ENCODE results near the gene HAPLN3. TPM values are rescaled to one million over a fixed set of nuclear protein-coding genes. Genes with fewer than 3 reads are reported as not detected.
A peak's percentile ranks its signal among the peaks of the same experiment; 100 is the strongest.

Gene HAPLN3
- total and polyA plus RNA-seq, 10 of the 15 experiments (the other 5 are each of a cell fraction or from before 2014, with no cell fraction given), result 0.20 to 5.0 (median 1.4) TPM; not detected in 1

DNA sequence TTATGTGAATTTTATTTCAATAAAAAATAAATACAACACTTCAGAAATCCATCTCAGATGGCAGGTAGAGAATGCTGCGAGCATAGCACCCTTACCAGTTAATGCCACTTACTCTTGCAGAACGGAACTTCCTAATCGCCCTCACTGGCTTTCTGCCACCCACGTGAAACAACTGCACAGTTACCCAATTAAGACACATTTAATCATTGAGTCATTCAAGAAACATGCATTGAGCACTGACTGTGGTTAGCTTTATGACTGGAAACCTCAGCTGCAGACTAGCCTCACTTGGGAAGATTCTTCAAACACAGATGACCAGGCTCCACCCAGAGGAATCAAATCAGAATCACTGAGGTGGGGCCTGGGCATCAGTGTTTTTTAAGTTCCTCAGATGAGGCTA is 23.4 kb upstream of the HAPLN3 start (continued):
- TF ChIP-seq BCL11A (IDR thresholded peaks at IDR 0.05; ENCODE audit: low read depth, low read length) (peak; percentile 82), SIN3A (IDR thresholded peaks at IDR 0.05; ENCODE audit: low read depth, low read length) (no peak), ZSCAN29 (IDR thresholded peaks at IDR 0.05) (no peak), ATF7 (IDR thresholded peaks at IDR 0.05; ENCODE audit: low read depth) (no peak; the same call in 1 of the 2 replicates), ZNF207 (IDR thresholded peaks at IDR 0.05; ENCODE audit: borderline replicate concordance) (no peak), STAT1 (conservative IDR thresholded peaks at IDR 0.05) (no peak), SREBF1 (IDR thresholded peaks at IDR 0.05; ENCODE audit: low read length) (no peak), TARDBP (IDR thresholded peaks at IDR 0.05; ENCODE audit: borderline replicate concordance) (no peak), LARP7 (IDR thresholded peaks at IDR 0.05) (no peak), GATAD2B (conservative IDR thresholded peaks at IDR 0.05; ENCODE audit: low read depth) (no peak), BHLHE40 (IDR thresholded peaks at IDR 0.05; ENCODE audit: borderline replicate concordance in 1 of 2, low read depth in 2 of 2, low read length in 1 of 2) (peak; percentile 48 to 65; a peak in 2 of 4 replicates), SMAD5 (IDR thresholded peaks at IDR 0.05; ENCODE audit: low read depth) (no peak), HCFC1 (IDR thresholded peaks at IDR 0.05; ENCODE audit: low read length) (no peak), CHD4 (IDR thresholded peaks at IDR 0.05) (no peak), GABPA (IDR thresholded peaks at IDR 0.05; ENCODE audit: low read depth) (no peak), RAD21 (IDR thresholded peaks at IDR 0.05; ENCODE audit: insufficient read depth, low read depth, low read length) (no peak)
- TF ChIP-seq, protein P1, sequence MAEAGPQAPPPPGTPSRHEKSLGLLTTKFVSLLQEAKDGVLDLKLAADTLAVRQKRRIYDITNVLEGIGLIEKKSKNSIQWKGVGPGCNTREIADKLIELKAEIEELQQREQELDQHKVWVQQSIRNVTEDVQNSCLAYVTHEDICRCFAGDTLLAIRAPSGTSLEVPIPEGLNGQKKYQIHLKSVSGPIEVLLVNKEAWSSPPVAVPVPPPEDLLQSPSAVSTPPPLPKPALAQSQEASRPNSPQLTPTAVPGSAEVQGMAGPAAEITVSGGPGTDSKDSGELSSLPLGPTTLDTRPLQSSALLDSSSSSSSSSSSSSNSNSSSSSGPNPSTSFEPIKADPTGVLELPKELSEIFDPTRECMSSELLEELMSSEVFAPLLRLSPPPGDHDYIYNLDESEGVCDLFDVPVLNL (IDR thresholded peaks at IDR 0.05; ENCODE audit: low read depth, low read length), result no peak
- TF ChIP-seq, protein P2, sequence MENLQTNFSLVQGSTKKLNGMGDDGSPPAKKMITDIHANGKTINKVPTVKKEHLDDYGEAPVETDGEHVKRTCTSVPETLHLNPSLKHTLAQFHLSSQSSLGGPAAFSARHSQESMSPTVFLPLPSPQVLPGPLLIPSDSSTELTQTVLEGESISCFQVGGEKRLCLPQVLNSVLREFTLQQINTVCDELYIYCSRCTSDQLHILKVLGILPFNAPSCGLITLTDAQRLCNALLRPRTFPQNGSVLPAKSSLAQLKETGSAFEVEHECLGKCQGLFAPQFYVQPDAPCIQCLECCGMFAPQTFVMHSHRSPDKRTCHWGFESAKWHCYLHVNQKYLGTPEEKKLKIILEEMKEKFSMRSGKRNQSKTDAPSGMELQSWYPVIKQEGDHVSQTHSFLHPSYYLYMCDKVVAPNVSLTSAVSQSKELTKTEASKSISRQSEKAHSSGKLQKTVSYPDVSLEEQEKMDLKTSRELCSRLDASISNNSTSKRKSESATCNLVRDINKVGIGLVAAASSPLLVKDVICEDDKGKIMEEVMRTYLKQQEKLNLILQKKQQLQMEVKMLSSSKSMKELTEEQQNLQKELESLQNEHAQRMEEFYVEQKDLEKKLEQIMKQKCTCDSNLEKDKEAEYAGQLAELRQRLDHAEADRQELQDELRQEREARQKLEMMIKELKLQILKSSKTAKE (IDR thresholded peaks at IDR 0.05; ENCODE audit: low read depth, poor library complexity, severe bottlenecking), result peak; percentile 33
- TF ChIP-seq, protein P3, sequence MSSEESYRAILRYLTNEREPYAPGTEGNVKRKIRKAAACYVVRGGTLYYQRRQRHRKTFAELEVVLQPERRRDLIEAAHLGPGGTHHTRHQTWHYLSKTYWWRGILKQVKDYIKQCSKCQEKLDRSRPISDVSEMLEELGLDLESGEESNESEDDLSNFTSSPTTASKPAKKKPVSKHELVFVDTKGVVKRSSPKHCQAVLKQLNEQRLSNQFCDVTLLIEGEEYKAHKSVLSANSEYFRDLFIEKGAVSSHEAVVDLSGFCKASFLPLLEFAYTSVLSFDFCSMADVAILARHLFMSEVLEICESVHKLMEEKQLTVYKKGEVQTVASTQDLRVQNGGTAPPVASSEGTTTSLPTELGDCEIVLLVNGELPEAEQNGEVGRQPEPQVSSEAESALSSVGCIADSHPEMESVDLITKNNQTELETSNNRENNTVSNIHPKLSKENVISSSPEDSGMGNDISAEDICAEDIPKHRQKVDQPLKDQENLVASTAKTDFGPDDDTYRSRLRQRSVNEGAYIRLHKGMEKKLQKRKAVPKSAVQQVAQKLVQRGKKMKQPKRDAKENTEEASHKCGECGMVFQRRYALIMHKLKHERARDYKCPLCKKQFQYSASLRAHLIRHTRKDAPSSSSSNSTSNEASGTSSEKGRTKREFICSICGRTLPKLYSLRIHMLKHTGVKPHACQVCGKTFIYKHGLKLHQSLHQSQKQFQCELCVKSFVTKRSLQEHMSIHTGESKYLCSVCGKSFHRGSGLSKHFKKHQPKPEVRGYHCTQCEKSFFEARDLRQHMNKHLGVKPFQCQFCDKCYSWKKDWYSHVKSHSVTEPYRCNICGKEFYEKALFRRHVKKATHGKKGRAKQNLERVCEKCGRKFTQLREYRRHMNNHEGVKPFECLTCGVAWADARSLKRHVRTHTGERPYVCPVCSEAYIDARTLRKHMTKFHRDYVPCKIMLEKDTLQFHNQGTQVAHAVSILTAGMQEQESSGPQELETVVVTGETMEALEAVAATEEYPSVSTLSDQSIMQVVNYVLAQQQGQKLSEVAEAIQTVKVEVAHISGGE (CRISPR knock-in tag; IDR thresholded peaks at IDR 0.05), result no peak
- TF ChIP-seq, protein P4, sequence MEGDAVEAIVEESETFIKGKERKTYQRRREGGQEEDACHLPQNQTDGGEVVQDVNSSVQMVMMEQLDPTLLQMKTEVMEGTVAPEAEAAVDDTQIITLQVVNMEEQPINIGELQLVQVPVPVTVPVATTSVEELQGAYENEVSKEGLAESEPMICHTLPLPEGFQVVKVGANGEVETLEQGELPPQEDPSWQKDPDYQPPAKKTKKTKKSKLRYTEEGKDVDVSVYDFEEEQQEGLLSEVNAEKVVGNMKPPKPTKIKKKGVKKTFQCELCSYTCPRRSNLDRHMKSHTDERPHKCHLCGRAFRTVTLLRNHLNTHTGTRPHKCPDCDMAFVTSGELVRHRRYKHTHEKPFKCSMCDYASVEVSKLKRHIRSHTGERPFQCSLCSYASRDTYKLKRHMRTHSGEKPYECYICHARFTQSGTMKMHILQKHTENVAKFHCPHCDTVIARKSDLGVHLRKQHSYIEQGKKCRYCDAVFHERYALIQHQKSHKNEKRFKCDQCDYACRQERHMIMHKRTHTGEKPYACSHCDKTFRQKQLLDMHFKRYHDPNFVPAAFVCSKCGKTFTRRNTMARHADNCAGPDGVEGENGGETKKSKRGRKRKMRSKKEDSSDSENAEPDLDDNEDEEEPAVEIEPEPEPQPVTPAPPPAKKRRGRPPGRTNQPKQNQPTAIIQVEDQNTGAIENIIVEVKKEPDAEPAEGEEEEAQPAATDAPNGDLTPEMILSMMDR (IDR thresholded peaks at IDR 0.05 in 2 of 3, conservative IDR thresholded peaks at IDR 0.05 in 1 of 3; ENCODE audit: control insufficient read depth in 2 of 3, extremely low read depth in 1 of 3, insufficient read depth in 1 of 3, low read depth in 3 of 3, low read length in 3 of 3), result no peak
- TF ChIP-seq, protein P5, sequence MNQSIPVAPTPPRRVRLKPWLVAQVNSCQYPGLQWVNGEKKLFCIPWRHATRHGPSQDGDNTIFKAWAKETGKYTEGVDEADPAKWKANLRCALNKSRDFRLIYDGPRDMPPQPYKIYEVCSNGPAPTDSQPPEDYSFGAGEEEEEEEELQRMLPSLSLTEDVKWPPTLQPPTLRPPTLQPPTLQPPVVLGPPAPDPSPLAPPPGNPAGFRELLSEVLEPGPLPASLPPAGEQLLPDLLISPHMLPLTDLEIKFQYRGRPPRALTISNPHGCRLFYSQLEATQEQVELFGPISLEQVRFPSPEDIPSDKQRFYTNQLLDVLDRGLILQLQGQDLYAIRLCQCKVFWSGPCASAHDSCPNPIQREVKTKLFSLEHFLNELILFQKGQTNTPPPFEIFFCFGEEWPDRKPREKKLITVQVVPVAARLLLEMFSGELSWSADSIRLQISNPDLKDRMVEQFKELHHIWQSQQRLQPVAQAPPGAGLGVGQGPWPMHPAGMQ (IDR thresholded peaks at IDR 0.05; ENCODE audit: borderline replicate concordance), result no peak
